DLD1 (cell line): ENCODE measurements around the gene HEMK1.

ENCODE experiments used
- in situ Hi-C: cut with HindIII; loops from 2 replicates; pipeline ENCODE4 v1.10.0; 2017; ENCODE audit warnings: low sequenced_read_pairs

HEMK1 gene

DNA sequence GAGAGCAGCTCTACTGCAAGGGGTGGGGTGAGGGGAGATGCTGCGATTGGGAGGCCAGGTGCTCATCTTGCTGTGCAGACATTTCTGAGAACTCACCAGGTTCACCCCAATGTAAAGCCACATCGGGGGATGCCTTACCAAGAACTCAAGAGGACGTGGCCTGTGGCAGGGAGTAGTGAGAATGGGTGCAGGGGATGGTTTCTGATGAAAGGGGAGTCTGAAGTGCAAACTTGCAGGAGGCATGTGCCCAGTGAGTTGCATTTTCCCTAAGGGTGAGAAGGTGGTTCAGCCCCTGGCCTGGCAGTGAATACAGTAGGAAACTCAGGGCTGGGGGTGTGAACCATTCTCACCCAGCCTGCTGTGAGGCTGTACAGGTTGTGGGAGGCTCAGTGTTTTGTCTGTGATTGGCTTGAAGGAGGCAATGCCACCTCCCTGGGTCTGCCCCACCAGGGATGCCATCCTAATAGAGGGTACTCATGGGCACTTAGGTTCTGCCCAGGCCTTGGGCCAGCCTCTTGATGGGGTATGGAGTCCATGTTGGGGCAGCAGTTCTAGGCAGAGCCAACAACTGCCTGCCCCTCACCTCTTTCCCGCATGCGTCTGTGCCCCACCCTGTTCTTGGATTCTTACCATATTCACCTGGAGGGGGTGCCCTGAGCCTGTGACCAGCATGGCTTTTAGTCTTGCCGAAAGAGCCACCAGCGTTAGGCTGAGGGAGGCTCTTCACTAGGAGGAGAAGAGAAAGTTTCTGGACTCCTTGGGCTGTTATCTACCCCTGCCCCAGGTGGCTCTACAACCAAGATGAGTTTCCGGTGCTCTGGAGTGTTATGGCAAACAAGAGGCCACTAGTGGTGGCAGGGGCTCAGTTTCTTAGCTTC, 4.5 kb downstream of the HEMK1 start:
- in situ Hi-C loops = no loop called here

DNA sequence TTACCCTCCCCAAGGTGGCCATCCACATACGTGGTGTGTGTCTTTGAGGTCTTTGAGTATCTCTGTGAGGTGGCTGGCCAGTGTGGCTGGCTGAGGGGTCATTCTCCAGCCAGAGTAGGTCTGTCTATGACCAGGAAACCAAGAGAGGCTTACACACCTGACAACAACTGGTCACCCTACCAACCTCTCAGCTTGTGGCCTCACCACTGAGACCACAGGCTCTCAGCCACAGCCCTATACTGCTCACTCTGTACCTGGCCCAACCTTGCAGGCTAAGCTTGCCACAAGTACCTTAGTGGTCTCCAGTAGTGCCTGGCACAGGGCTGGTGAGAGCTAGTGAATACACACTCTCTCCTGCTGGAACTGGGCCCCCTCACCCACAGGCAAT, 5.1 kb downstream of the HEMK1 start:
- in situ Hi-C loops = no loop called here

DNA sequence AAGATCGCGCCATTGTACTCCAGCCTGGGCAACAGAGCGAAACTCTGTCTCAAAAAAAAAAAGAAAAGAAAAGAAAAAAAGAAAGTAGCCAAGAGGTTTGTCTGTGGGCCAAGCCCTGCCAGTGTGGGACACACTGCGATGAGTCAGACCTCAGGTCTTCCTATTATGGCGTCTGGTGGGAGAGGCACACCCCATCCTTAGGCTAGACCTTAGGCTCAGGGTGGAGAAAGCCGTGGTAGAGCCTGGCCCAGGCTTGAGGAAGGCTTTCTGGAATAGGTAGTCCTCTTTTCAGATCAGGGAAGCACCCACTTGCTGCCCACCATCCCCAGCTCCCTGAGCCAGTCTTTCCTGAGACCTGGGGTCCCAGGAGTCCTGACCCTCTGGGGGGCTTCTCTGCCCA, 6.0 kb downstream of the HEMK1 start:
- in situ Hi-C loops = no loop called here

DNA sequence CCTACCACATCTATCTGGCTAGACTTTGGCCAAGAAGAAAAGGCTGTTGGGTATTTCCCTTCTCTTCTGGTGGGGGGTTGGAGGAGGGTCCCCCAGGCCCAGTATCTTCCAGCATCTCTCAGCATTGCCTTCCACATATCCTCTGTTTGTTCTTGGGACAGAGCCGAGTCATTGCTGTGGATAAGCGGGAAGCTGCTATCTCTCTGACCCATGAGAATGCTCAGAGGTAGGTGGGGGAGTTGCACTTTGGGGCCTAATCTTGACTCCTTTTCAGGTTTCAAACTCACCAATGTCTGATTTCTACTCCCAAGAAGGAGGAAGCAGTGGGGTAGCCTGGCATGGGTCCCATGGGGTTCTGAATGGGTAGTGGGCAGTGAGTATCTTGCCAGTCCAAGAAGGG, 8.0 kb downstream of the HEMK1 start:
- in situ Hi-C loops = no loop called here

DNA sequence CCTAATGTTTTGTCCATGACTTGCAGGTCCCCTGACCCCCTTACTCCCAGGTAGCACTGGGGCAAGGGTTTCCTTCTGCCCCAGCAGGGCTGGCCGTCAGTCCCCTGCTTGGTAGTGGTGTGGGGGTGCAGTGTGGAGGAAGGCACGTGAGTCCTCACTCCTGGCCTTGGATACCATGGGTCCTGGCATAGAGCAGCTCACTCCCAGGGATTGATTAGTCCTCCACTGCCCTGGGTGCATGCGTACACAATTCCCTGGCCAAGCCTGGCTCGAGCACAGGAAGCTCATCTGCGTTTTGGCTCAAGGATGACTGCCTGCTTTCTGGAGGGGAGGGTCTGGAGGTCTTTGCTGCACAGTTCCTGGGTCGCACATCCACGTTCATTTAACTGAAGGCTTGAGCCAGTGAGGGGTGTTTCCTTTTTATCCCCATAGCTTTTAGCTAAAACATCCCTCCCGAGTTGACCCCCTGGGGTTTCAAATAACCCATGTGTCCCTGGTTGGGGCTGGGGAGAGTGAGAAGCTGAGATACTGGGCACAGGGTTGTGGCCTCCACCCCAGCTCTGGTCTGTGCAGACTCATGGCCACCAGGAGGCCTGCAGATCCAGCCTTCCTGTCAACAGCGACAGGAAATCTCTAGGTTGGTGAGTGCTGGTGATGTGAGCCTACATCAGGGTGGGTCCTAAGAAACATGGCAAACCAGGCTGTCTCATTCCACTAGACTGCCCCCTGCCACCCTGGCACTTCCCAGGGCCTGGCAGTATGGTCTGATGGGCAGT, 11.5 kb downstream of the HEMK1 start:
- in situ Hi-C loops = no loop called here

DNA sequence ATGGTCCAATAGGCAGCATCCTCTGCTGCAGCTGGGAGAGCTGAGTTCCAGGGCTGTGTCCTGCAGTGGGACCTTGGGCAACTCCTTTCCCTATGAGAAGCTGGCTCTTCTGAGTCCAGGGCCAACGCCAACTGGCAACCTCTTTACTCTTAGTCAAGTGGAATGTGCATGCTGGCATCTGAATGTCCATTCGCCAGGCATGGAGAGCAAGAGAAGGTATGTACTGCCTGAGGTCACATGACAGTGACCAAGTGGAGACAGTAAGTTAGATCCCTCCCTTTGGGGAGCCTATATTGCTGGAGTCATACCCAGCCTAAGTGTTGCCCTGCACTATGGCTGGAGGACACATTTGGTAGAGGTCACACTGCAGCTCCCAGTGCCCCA, 12.1 kb downstream of the HEMK1 start:
- in situ Hi-C loops = no loop called here

DNA sequence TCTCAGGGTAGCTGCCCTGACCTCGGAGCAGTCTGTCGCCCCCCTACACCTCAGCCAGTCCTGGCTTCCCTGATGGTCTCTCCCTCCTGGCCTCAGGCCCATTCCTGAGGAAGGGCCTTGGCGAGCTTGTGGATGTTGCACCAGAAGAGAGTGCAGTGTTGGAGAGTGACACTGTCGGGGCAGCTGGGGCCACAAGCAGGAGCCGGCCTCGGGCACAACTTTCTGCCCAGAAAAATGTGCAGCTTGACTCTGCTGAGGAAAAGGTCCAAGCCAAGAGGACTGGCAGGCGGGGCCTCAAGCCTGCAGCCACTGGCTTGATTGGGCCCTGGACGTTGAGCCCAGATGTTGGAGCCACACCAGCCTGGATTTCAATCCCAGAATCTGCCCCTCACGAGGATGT, 12.8 kb downstream of the HEMK1 start:
- in situ Hi-C loops = no loop called here

DNA sequence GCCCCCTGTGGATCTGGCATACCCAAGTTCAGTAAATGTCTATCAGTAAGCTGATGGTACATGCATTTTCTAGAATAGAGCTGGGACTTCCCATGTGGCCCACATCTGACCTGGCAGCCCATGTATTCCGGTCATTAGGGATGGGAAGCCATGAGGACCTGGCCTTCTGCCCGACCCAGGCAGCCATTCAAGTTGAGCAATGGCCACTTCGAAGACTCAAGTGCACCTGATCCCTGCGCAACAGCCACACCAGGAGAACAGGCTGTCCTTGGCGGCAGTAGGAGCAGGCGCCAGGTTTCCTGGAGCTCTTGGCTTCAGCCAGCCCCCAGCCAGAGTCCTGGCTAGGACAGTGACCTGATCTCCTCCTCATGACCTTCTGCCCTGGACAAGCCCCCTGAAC, 14.6 kb downstream of the HEMK1 start:
- in situ Hi-C loops = no loop called here

DNA sequence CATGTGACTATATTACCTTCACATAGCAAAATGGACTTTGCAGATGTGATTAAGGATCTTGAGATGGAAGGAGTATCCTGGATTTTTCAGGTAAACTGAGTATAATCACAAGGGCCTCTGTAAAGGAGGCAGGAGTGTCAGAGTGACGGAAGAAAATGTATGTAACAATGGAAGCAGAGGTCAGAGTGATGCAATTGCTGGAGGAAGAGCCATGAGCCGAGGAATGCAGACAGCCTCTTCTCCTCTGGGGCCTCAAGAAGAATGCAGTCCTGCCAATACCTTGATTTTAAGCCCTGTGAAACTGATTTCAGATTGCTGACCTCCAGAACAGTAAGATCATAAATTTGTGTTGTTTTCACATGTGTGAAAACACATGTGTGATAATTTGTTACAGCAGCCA, 15.1 kb downstream of the HEMK1 start:
- in situ Hi-C loops = no loop called here

DNA sequence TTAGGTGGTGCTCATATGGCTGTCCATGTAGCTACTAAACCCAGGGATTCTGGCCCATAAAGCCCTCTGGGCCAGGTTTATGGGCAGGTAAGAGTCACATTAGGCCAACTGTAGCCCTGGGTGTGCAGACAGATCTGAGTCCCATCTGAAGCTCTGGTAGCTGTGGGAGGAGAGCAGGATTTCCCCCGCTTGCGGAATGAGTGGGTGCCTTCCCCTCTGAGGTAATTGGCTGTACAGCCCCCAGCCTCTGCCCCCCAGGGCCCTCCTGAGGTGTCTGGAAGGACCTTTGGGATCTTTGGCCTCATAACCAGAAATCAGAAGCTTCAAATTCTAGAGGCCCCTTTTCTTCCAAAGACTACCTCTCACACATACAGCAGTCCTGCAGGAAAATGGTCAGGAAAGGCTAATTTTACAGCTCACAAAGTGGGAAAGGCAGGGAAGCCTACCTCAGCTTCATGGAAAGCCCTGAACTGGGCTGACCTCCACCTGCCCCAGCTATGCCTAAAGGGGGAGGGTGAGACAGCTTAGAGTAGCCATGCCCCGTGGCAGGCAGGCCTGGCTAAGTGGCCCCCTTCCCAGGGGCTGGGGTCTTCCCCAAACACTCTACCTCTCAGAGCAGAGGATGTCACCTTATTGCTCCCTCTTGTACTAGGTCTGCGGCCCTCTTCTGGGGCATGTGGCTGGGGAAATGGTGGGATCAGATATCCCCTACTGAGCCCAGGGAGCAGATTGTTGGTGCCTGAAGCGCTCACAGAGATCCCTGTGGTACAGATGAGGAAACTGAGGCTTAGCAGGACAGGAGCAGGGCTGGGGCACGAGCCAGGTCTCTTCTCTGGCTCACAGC, 16.8 kb downstream of the HEMK1 start:
- in situ Hi-C loops = no loop called here

DNA sequence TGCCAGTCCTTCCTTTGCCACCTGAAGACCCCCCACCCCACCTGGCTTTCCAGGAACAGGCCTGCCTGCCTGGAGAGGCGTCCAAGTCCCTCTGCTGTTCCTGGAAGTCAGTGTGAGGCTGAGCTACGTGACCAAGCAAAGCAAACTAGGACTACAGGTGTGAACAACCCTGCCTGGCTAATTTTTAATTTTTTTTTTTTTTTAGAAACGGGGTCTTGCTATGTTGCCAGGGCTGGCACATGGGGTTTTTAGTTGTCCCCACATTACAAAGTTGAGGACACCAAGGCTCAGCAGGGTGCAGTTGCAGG, 17.4 kb downstream of the HEMK1 start:
- in situ Hi-C loops = no loop called here

DNA sequence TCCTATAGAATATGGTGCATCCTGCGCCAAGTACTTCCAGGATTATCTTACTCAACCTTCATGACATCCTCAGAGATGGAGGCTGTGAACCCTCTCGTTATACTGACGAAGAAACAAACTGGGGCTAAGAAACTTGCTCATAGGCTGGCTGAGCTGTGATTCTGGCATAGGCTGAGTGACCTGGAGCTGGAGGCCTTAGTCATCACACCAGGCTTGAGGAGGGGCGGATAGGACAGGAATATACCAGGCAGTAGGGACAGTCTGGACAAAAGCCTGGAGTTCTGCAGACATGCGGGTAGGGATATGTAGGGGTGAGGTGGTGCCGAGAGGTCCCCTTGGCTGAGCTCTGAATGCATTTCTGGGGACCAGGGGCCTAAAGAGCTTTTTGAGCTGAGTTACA, 18.1 kb downstream of the HEMK1 start:
- in situ Hi-C loops = no loop called here

DNA sequence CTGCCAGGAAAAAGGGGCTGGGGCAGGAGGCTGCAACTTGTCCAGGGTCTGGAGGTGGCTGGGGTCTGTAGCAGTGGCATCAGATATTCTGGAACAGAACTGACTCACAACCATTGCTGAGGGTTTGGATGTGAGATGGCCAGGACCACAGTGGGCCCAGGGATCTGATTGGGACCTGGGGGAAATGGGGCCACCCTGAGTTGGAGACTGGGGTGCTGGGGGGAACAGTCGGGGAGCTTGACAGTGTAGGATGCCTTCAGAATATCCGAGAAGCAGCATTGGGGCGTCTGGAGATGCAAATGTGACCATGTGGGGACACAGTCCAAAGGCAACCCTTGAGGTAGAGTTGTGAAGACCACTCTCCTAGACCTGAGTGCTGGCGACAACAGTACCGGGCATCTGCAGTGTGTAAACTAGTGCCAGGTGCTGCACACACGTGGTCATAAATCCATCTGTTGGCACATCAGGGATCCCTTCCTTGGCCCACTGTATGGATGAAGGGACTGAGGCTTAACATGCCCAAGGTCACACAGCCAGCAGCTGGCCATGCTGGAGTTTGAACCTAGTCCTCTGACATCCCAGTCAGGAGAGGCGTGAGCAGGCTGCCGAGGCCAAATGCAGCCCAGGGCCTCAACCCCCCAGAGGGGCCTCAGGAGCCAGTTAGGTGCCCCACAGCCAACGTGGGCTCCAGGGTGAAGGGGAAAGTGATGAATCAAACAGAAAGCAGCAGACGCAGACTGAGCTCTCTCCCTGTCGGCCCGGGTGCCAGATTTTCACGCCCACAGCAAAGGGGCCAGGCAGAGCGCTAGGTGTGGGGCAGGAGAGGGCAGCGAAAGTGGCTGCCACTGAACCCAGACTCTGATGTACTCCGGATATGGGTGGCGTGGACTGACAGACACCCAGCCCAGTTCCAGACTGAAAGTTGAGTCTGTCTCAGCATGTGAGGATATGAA, 18.8 kb downstream of the HEMK1 start:
- in situ Hi-C loops = no loop called here

DNA sequence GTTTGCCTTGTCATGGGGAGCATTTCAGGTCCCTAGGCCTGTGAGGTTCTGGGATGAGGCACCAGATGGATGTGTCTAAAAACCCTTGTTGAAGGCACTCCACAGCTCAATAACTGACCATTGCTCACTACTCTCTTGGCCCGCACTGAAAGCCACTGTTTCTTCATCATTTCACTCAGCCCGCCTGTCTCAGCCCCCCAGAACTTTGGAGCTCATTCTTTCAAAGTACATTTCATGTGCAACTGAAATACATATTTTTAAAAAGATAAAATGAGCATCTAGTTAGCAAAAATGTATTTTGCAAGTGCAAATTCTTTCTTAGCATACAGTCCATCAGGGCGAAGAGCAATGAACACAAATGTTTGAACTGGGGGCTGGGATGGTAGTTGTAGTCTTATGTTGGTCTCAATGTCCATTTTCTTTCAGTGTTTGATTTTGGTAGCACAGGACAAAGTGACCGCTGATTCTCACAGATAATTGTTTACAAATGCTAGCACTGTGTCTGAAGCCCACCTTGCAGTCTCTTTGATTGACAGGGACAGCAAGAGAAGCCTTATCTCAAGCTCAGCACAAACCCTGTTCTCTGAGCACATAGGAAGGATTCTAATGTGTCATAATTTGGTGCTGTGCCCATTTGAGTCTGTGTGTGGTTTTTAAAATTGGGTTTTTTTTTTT, 19.6 kb downstream of the HEMK1 start:
- in situ Hi-C loops = no loop called here

DNA sequence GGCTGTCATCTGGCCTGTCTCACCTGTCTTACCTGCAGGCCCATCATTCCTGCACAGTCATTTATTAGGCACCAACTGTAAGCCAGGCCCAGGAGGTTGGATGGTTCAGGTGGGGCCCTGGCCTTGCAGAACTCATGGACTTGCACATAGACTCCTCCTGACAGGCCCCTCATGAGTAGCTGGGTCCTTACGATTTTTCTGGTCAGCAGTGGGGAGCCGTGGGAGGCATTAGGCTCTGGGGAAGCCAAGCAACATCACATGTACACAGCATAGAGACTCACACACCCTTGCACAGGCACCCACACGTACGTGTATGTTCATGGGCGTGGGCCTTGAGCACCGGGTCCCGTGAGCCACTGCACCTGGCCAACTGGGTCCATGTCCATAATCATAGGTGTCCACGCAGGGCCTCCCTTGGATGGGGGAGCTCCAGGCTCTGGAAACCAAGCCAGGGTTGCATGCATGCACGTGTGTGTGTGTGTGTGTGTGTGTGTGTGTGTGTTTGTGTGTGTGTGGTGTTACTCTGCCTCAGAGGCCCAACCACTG, 21.9 kb downstream of the HEMK1 start:
- in situ Hi-C loops = no loop called here

DNA sequence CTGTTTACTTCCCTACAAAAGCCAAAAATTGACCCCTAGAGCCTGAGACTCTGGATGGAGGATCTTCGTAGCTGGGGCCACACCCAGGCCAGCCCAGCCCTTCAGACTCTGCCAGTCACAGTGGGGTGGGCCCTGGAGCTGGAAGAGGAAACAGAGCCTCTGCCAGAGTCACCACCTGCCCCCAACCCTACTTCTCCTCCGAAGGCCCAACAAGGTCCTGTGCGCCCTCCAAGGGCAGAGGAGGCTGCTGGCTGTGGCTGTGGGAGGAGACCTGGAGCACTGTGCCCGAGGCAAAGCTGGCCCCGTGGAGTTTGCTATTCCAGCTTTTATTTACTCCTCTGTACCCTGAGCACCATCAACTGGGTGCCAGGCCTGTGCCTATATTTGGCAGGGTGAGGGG, 23.2 kb downstream of the HEMK1 start:
- in situ Hi-C loops = no loop called here

DNA sequence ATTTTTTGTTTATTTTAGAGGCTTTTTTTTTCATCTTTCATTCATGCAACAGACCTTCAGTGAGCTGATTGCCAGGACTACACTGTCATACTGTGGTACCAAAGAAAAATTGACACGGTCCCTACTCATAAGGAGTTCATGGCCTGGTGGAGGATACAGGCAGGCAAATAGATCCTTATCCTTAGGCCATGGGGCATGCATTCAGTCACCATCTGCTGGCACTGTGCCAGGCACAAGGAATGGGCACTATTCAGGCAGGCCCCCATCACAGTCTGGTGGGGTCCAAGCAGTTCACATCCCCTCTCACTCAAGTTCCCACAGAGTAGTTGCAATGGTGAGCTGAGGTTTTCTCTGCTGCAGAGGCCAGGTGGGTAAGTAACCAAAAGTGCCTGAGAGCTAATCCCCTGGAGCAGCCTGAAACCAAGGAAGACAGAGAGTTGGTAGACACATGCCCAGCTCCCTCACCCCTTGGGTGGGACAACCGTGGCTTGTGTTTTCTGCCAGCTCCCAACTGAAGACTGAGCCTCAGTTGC, 25.0 kb downstream of the HEMK1 start:
- in situ Hi-C loops = no loop called here

DNA sequence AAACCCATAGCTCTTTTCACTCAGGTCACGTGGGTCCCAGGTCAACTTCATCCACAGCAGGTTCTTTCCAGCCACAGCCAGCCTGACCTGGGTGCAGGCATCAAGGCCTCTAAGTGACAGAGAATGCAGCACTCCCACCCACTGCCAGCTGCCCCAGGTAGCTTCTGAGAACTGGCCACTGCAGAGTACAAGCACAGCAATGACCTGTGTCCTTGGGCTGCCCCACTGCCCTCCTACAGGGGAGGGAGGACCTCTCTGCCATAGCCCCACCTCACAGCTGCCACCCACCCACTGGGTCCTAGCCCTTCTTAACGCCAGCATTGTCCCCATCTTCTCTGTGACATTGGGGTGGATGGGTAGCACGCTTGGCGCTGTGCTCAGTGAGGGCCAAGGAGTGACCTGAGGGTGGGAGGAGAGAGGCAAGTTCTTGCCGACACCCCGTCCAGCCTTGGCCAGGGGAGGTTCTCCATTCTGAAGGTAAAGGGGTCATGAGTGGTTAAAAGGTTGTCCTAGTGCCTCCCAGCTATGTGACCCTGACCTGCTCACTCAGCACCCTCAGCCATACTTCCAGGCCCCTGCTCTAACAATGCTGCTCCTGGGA, 29.9 kb downstream of the HEMK1 start:
- in situ Hi-C loops = no loop called here

DNA sequence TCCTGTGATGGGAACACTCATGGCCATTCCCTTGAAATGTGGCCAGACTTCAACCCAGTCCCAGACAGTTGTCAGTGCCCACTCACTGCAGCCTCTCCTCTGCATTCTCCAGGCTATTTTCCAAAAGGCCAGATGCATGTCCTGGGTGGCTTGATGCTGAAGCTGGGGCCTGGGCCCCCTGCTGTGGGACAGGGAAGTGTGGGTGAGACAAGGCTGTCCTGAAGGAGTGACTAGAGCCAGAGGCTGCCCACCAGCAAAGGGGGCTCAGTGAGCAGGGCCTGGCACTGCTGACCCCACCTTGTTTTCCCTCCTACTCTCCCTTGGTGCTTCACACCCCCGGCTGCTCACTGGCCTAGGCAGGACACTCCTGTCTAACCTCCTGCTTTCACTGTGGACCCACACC, 30.4 kb downstream of the HEMK1 start:
- in situ Hi-C loops = loop anchor here (10.0 kb wide), 1 partner anchor 175 kb away; no protein-coding TSS in a partner anchor
